A549 (cell line): Measurements from ENCODE around the gene DSCAM. TPM values are rescaled to one million over a fixed set of nuclear protein-coding genes. Genes with fewer than 3 reads are reported as not detected.

ENCODE experiments used
- ATAC-seq, 2 experiments: fragments of 200-7000 bp in 1 of 2; fragments of >200 bp in 1 of 2; cut with Nextera tagmentation in 1 of 2; cut with Tn5 transposase in 1 of 2; 3 replicates each; pipeline versions ENCODE4 v1.8.0 to v1.9.1; 2018 to 2020; ENCODE audit warnings: mild to moderate bottlenecking in 1 of 2, moderate library complexity in 1 of 2
- CTCF ChIA-PET: fragments of 300-600 bp; sonication (Branson Sonifier 250); formaldehyde crosslinking; extraction: SDS; loops from one replicate; lab custom pipeline; 2021; ENCODE audit warnings: antibody characterized with exemption, inconsistent platforms; lab: Yijun Ruan, JAX
- POLR2A ChIA-PET: fragments of 350-600 bp; formaldehyde crosslinking; extraction: SDS; loops from one replicate; lab custom pipeline; 2021; ENCODE audit warnings: antibody characterized with exemption, inconsistent platforms; lab: Yijun Ruan, JAX
- DNase-seq, 2 experiments: peaks; one replicate each; pipeline versions ENCODE4 v3.0.0 to v3.0.0-alpha.2; 2011 to 2016; ENCODE audit warnings: low read depth in 1 of 2, low spot score in 1 of 2
- FAIRE-seq: peaks from 2 replicates; lab custom pipeline; 2011; peaks lifted over from hg19 to GRCh38; lab: Jason Lieb, UNC
- H3K27ac ChIP-seq, 2 experiments: fragments of >200 bp; sonication (Bioruptor Twin); formaldehyde crosslinking; 3 replicates each; pipeline ENCODE4 v1.5.1; 2016 to 2017
- H3K4me1 ChIP-seq: fragments of >200 bp; sonication (Bioruptor Twin); formaldehyde crosslinking; 3 replicates; pipeline ENCODE4 v1.6.1; 2016
- H3K4me2 ChIP-seq: fragments of >200 bp; sonication (Bioruptor Twin); formaldehyde crosslinking; 3 replicates; pipeline ENCODE4 v1.6.1; 2016
- H3K4me3 ChIP-seq: fragments of >200 bp; sonication (Bioruptor Twin); formaldehyde crosslinking; 3 replicates; pipeline ENCODE4 v1.5.1; 2016
- H3K9me3 ChIP-seq: fragments of >200 bp; sonication (Bioruptor Twin); formaldehyde crosslinking; 3 replicates; pipeline ENCODE4 v1.6.1; 2016
- CBX2 ChIP-seq: fragments of 200-600 bp; sonication (generic); IDR thresholded peaks from 2 replicates; pipeline ENCODE4 v1.6.1; 2016; ENCODE audit warnings: low read depth, mild to moderate bottlenecking, borderline replicate concordance
- CHD2 ChIP-seq: fragments of 150-350 bp; IDR thresholded peaks from 2 replicates; pipeline ENCODE4 v1.6.1; 2014; ENCODE audit warnings: low read length; ENCODE audit not compliant: partially characterized antibody
- CHD4 ChIP-seq: fragments of 200-600 bp; sonication (generic); IDR thresholded peaks from 2 replicates; pipeline ENCODE4 v1.6.1; 2016; ENCODE audit warnings: antibody characterized with exemption, mild to moderate bottlenecking, borderline replicate concordance
- EHF ChIP-seq: fragments of 250-450 bp; sonication (Bioruptor Pico); IDR thresholded peaks from 2 replicates; pipeline ENCODE4 v1.5.0; 2020; ENCODE audit warnings: mild to moderate bottlenecking
- EHMT2 ChIP-seq: fragments of 200-600 bp; sonication (generic); IDR thresholded peaks from 2 replicates; pipeline ENCODE4 v1.6.1; 2016; ENCODE audit warnings: antibody characterized with exemption, low read depth, mild to moderate bottlenecking, moderate library complexity
- ESRRA ChIP-seq: fragments of 150-350 bp; IDR thresholded peaks from 2 replicates; pipeline ENCODE4 v1.6.1; 2014; ENCODE audit warnings: mild to moderate bottlenecking, low read length, borderline replicate concordance
- HDAC2 ChIP-seq: fragments of 200-600 bp; sonication (generic); IDR thresholded peaks from 2 replicates; pipeline ENCODE4 v1.6.1; 2016
- HEYL ChIP-seq: fragments of 250-450 bp; sonication (Bioruptor Pico); IDR thresholded peaks from 2 replicates; pipeline ENCODE4 v1.8.0; 2021; ENCODE audit warnings: mild to moderate bottlenecking, moderate library complexity
- KDM5A ChIP-seq: fragments of 200-600 bp; sonication (generic); IDR thresholded peaks from 2 replicates; pipeline ENCODE4 v1.6.1; 2016; ENCODE audit warnings: antibody characterized with exemption, mild to moderate bottlenecking
- MAFK ChIP-seq: fragments of 450-650 bp; IDR thresholded peaks from 2 replicates; pipeline ENCODE4 v1.6.1; 2014; ENCODE audit not compliant: partially characterized antibody
- MYC ChIP-seq: IDR thresholded peaks from 2 replicates; pipeline ENCODE4 v1.6.1; 2012; ENCODE audit warnings: mild to moderate bottlenecking, inconsistent platforms, low read length, improper control_type of control experiment, borderline replicate concordance
- NPAS2 ChIP-seq: fragments of 250-450 bp; sonication (Bioruptor Pico); IDR thresholded peaks from 2 replicates; pipeline ENCODE4 v1.8.0; 2022; ENCODE audit warnings: mild to moderate bottlenecking, moderate library complexity, borderline replicate concordance
- NR3C1 ChIP-seq: fragments of >200 bp; sonication (Bioruptor Twin); formaldehyde crosslinking; IDR thresholded peaks from 3 replicates; pipeline ENCODE4 v1.6.1; 2017
- PHF8 ChIP-seq: fragments of 200-600 bp; sonication (generic); IDR thresholded peaks from 2 replicates; pipeline ENCODE4 v1.6.1; 2016; ENCODE audit warnings: low read depth, mild to moderate bottlenecking, antibody characterized with exemption, moderate library complexity, borderline replicate concordance
- RCOR1 ChIP-seq: fragments of 150-350 bp; IDR thresholded peaks from 2 replicates; pipeline ENCODE4 v1.6.1; 2014; ENCODE audit warnings: antibody characterized with exemption, low read length, low read depth
- RFX5 ChIP-seq: fragments of 450-650 bp; IDR thresholded peaks from 2 replicates; pipeline ENCODE4 v1.7.1; 2014; ENCODE audit warnings: antibody characterized with exemption, mild to moderate bottlenecking, moderate library complexity
- RNF2 ChIP-seq: fragments of 200-600 bp; sonication (generic); IDR thresholded peaks from 2 replicates; pipeline ENCODE4 v1.6.1; 2016; ENCODE audit warnings: low read depth, mild to moderate bottlenecking, antibody characterized with exemption, moderate library complexity, borderline replicate concordance
- TFCP2L1 ChIP-seq: fragments of 250-450 bp; sonication (Bioruptor Pico); IDR thresholded peaks from 2 replicates; pipeline ENCODE4 v1.5.0; 2021; ENCODE audit warnings: mild to moderate bottlenecking
- ZNF302 ChIP-seq: fragments of 250-450 bp; sonication (Bioruptor Pico); IDR thresholded peaks from 2 replicates; pipeline ENCODE4 v1.9.0; 2021; ENCODE audit warnings: inconsistent platforms, mild to moderate bottlenecking, moderate library complexity
- WGBS: methylation state at CpG from one replicate; pipeline ENCODE4 v1.1.6; 2017; ENCODE audit errors: missing lambda C conversion rate; 5-methylcytosine and 5-hydroxymethylcytosine counted together
- polyA plus RNA-seq, 4 experiments: library from polyadenylated mRNA; depleted of rRNA in 3 of 4; stranded (reverse); fragments of >200 nt; fragmentation: RNase III in 1 of 4; extraction: RNeasy Plus Mini Kit Qiagen cat#74134 plus additional on column Dnase treatment in 1 of 4; gene quantifications; 2 replicates in 3 of 4; 3 replicates in 1 of 4; pipeline ENCODE4 v1.2.3, GENCODE V29; 2011 to 2017
- TF ChIP-seq, protein P1 (sequence below): fragments of 150-350 bp; IDR thresholded peaks from 2 replicates; pipeline ENCODE4 v1.6.1; 2014; ENCODE audit warnings: low read depth, mild to moderate bottlenecking, low read length
- TF ChIP-seq, protein P2 (sequence below): IDR thresholded peaks from 2 replicates; pipeline ENCODE4 v1.6.1; 2012; ENCODE audit warnings: low read depth, borderline replicate concordance
- TF ChIP-seq, protein P3 (sequence below): fragments of 250-450 bp; sonication (Bioruptor Pico); IDR thresholded peaks from 2 replicates; pipeline ENCODE4 v1.5.0; 2020; ENCODE audit warnings: low read depth, mild to moderate bottlenecking, moderate library complexity
- TF ChIP-seq, protein P4 (sequence below): IDR thresholded peaks from 2 replicates; pipeline ENCODE4 v1.6.1; 2012

The DSCAM gene
- polyA plus RNA-seq, 2 of the 4 experiments (the other 2 are of a cell fraction), result not detected

DNA sequence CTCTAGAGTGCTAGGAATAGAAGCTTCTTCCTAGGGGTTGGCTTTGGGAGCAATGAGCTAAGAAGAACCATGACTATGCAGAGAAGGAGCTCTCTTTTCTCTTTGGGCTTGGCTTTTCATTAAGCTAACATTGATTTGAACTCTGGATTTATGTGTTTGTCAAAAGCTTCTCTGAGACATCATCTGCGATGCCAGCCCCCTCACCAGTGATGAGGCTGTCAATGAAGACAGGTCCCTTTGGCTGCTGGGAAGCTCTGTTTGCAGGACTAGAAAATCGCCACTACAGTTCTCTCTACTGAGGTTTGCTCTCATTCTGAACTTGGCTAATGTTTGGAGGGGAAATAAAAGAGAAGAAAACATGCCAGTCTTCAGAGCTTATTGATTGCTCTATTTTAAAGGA lies 794.7 kb downstream of the DSCAM start:
- no peak for ATAC-seq
- H3K4me2 ChIP-seq, result no peak overlapping the region
- POLR2A ChIA-PET, result interaction anchor here (0.5 kb wide), 1 partner anchor 35 kb away, joined by 3 read pairs; no protein-coding TSS in a partner anchor
- 4% methylated on average over 2 of the region's 2 CpGs for WGBS
- no peak for DNase-seq
- no peak for FAIRE-seq
- no peak overlapping the region for H3K27ac ChIP-seq
- H3K4me3 ChIP-seq, result no peak overlapping the region
- no peaks in the 10 kb centered on the region for H3K4me1 ChIP-seq
- CTCF ChIA-PET, result interaction anchor here (1.3 kb wide), 1 partner anchor 9 kb away, joined by 4 read pairs; no protein-coding TSS in a partner anchor
- no peaks in the 10 kb centered on the region for H3K9me3 ChIP-seq
- no peak for TF ChIP-seq RNF2
- no peak for TF ChIP-seq PHF8
- TF ChIP-seq ZNF302 (CRISPR knock-in tag), result no peak
- TF ChIP-seq RCOR1, result no peak
- TF ChIP-seq CHD4, result no peak
- no peak for TF ChIP-seq CBX2
- TF ChIP-seq RFX5, result no peak
- TF ChIP-seq, protein P1, sequence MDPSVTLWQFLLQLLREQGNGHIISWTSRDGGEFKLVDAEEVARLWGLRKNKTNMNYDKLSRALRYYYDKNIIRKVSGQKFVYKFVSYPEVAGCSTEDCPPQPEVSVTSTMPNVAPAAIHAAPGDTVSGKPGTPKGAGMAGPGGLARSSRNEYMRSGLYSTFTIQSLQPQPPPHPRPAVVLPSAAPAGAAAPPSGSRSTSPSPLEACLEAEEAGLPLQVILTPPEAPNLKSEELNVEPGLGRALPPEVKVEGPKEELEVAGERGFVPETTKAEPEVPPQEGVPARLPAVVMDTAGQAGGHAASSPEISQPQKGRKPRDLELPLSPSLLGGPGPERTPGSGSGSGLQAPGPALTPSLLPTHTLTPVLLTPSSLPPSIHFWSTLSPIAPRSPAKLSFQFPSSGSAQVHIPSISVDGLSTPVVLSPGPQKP, result no peak
- no peak for TF ChIP-seq HEYL
- TF ChIP-seq, protein P2, sequence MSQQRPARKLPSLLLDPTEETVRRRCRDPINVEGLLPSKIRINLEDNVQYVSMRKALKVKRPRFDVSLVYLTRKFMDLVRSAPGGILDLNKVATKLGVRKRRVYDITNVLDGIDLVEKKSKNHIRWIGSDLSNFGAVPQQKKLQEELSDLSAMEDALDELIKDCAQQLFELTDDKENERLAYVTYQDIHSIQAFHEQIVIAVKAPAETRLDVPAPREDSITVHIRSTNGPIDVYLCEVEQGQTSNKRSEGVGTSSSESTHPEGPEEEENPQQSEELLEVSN, result no peak
- TF ChIP-seq CHD2, result no peak
- no peak for TF ChIP-seq NPAS2 (CRISPR knock-in tag)
- TF ChIP-seq, protein P3, sequence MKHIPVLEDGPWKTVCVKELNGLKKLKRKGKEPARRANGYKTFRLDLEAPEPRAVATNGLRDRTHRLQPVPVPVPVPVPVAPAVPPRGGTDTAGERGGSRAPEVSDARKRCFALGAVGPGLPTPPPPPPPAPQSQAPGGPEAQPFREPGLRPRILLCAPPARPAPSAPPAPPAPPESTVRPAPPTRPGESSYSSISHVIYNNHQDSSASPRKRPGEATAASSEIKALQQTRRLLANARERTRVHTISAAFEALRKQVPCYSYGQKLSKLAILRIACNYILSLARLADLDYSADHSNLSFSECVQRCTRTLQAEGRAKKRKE (CRISPR knock-in tag), result no peak
- TF ChIP-seq ESRRA, result no peak
- TF ChIP-seq MAFK, result no peak
- no peak for TF ChIP-seq KDM5A
- no peak for TF ChIP-seq MYC
- no peak for TF ChIP-seq EHF
- TF ChIP-seq TFCP2L1 (CRISPR knock-in tag), result no peak

DNA sequence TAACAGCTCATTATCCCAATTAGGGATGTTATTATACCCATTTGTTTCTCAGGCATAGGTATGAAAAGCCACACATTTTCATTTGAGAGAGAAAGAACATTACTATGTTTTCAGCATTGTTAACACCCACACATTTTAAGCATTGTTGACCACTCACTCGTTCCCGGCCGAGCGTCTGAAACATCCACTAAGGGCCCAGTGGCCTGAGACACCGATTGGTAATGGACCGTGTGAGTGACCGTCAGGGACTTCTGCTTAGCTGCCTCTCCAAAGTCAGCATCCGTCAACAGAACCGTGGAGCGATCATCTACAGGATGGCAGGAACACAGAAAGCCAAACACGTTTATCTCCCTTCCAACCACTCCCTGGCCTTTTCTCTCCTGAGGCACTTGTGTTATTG lies 795.2 kb downstream of the DSCAM start:
- H3K4me2 ChIP-seq, result no peak overlapping the region
- no peak overlapping the region for H3K27ac ChIP-seq
- H3K4me3 ChIP-seq, result no peak overlapping the region
- ChIA-PET CTCF (interaction anchor here (1.3 kb wide), 1 partner anchor 9 kb away, joined by 4 read pairs; no protein-coding TSS in a partner anchor), POLR2A (interaction anchor here (0.5 kb wide), 1 partner anchor 35 kb away, joined by 3 read pairs; no protein-coding TSS in a partner anchor)
- H3K9me3 ChIP-seq, result no peaks in the 10 kb centered on the region
- WGBS, result 26% methylated on average over 11 of the region's 11 CpGs
- DNase-seq (no peak), ATAC-seq (no peak), FAIRE-seq (no peak)
- H3K4me1 ChIP-seq, result no peaks in the 10 kb centered on the region
- no peak for TF ChIP-seq KDM5A
- no peak for TF ChIP-seq RFX5
- no peak for TF ChIP-seq CBX2
- no peak for TF ChIP-seq HDAC2
- no peak for TF ChIP-seq CHD4
- TF ChIP-seq, protein P4, sequence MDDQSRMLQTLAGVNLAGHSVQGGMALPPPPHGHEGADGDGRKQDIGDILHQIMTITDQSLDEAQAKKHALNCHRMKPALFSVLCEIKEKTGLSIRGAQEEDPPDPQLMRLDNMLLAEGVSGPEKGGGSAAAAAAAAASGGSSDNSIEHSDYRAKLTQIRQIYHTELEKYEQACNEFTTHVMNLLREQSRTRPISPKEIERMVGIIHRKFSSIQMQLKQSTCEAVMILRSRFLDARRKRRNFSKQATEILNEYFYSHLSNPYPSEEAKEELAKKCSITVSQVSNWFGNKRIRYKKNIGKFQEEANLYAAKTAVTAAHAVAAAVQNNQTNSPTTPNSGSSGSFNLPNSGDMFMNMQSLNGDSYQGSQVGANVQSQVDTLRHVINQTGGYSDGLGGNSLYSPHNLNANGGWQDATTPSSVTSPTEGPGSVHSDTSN, result no peak
- no peak for TF ChIP-seq PHF8
- TF ChIP-seq EHMT2, result no peak
- TF ChIP-seq, protein P3 (CRISPR knock-in tag), result no peak
- TF ChIP-seq CHD2, result no peak
- TF ChIP-seq ESRRA, result no peak
- no peak for TF ChIP-seq NR3C1
